ENCODE data around the gene MAML3. TPM values are rescaled to one million over a fixed set of nuclear protein-coding genes. Genes with fewer than 3 reads are reported as not detected.

The MAML3 gene
- total RNA-seq, 1 donor from 2014 or later = 2.7 TPM

- Histone ChIP-seq H3K4me3 (ENCODE audit: low read depth, low read length) (no peak overlapping the region), H3K36me3 (ENCODE audit: control insufficient read depth, insufficient read depth, low read length) (no peaks in the 10 kb centered on the region), H3K27me3 (ENCODE audit: control insufficient read depth, insufficient read depth, low read length) (no peaks in the 10 kb centered on the region)
- TF ChIP-seq, protein P1, sequence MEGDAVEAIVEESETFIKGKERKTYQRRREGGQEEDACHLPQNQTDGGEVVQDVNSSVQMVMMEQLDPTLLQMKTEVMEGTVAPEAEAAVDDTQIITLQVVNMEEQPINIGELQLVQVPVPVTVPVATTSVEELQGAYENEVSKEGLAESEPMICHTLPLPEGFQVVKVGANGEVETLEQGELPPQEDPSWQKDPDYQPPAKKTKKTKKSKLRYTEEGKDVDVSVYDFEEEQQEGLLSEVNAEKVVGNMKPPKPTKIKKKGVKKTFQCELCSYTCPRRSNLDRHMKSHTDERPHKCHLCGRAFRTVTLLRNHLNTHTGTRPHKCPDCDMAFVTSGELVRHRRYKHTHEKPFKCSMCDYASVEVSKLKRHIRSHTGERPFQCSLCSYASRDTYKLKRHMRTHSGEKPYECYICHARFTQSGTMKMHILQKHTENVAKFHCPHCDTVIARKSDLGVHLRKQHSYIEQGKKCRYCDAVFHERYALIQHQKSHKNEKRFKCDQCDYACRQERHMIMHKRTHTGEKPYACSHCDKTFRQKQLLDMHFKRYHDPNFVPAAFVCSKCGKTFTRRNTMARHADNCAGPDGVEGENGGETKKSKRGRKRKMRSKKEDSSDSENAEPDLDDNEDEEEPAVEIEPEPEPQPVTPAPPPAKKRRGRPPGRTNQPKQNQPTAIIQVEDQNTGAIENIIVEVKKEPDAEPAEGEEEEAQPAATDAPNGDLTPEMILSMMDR (IDR thresholded peaks at IDR 0.05; ENCODE audit: insufficient read depth, low read length, poor library complexity, severe bottlenecking) = no peak
- DNase-seq (ENCODE audit: low read depth) = no peak
These were observed 300.7 kb downstream of the MAML3 start for GRCh38 chr4:139853309-139853708.

GRCh38 chr4:139852612-139853269, 301.2 kb downstream of the MAML3 start:
- no peaks in the 10 kb centered on the region for H3K27me3 ChIP-seq (ENCODE audit: control insufficient read depth, insufficient read depth, low read length)
- H3K4me3 ChIP-seq (ENCODE audit: low read depth, low read length) = no peak overlapping the region
- no peaks in the 10 kb centered on the region for H3K36me3 ChIP-seq (ENCODE audit: control insufficient read depth, insufficient read depth, low read length)
- DNase-seq (ENCODE audit: low read depth) = no peak
- TF ChIP-seq, protein P1 (IDR thresholded peaks at IDR 0.05; ENCODE audit: insufficient read depth, low read length, poor library complexity, severe bottlenecking) = no peak

- Histone ChIP-seq H3K4me3 (ENCODE audit: low read depth, low read length) (no peak overlapping the region), H3K27me3 (ENCODE audit: control insufficient read depth, insufficient read depth, low read length) (no peaks in the 10 kb centered on the region), H3K36me3 (ENCODE audit: control insufficient read depth, insufficient read depth, low read length) (no peaks in the 10 kb centered on the region)
- TF ChIP-seq, protein P1 (IDR thresholded peaks at IDR 0.05; ENCODE audit: insufficient read depth, low read length, poor library complexity, severe bottlenecking) = no peak
- no peak for DNase-seq (ENCODE audit: low read depth)
These were observed 302.3 kb downstream of the MAML3 start for GRCh38 chr4:139851639-139852038.

- no peaks in the 10 kb centered on the region for H3K36me3 ChIP-seq (ENCODE audit: control insufficient read depth, insufficient read depth, low read length)
- DNase-seq (ENCODE audit: low read depth) = no peak
- no peaks in the 10 kb centered on the region for H3K27me3 ChIP-seq (ENCODE audit: control insufficient read depth, insufficient read depth, low read length)
- H3K4me3 ChIP-seq (ENCODE audit: low read depth, low read length) = no peak overlapping the region
- TF ChIP-seq, protein P1 (IDR thresholded peaks at IDR 0.05; ENCODE audit: insufficient read depth, low read length, poor library complexity, severe bottlenecking) = no peak
These were observed 302.9 kb downstream of the MAML3 start for GRCh38 chr4:139851133-139851532.

DNA sequence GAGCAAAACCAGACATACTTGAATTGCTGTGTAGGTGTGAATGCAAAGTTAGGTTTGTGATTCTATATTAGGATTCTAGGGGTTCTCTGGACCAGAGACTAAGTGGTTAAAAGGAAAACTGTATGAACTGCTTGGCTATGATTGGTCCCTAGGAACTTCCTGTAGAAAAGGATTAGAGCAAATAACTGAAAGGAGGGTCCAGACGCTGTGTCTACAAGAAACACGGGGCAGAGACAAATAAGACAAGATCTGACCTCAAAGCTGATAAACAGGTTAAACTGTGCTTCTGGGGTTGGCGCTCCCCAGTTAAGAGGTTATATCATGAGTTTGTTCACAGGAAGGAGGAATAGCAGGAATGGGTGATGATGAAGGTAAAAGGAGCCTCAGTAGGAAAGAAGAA, 304.8 kb downstream of the MAML3 start:
- no peak for DNase-seq (ENCODE audit: low read depth)
- H3K4me3 ChIP-seq (ENCODE audit: low read depth, low read length) = no peak overlapping the region
- TF ChIP-seq, protein P1 (IDR thresholded peaks at IDR 0.05; ENCODE audit: insufficient read depth, low read length, poor library complexity, severe bottlenecking) = no peak
- no peaks in the 10 kb centered on the region for H3K27me3 ChIP-seq (ENCODE audit: control insufficient read depth, insufficient read depth, low read length)
- no peaks in the 10 kb centered on the region for H3K36me3 ChIP-seq (ENCODE audit: control insufficient read depth, insufficient read depth, low read length)

- H3K36me3 ChIP-seq (ENCODE audit: control insufficient read depth, insufficient read depth, low read length) = no peaks in the 10 kb centered on the region
- TF ChIP-seq, protein P1 (IDR thresholded peaks at IDR 0.05; ENCODE audit: insufficient read depth, low read length, poor library complexity, severe bottlenecking) = no peak
- DNase-seq (ENCODE audit: low read depth) = no peak
These were observed 306.0 kb downstream of the MAML3 start for GRCh38 chr4:139848028-139848427.

More at GRCh38 chr4:139848028-139848427, 306.0 kb downstream of the MAML3 start:
- no peak overlapping the region for H3K4me3 ChIP-seq (ENCODE audit: low read depth, low read length)
- no peaks in the 10 kb centered on the region for H3K27me3 ChIP-seq (ENCODE audit: control insufficient read depth, insufficient read depth, low read length)

Measured in kidney epithelial cell (primary cell).